HuH-7.5 (cell line): ENCODE measurements around the gene KLHL30.
"Not testable (repeated sequence)": the region's sequence is repeated elsewhere in the genome, so short reads cannot be mapped to it uniquely, and the experiment has no call there.

Experiments
- DNase-seq: peaks from one replicate; pipeline ENCODE4 v3.0.0; 2011; ENCODE audit warnings: low spot score

The KLHL30 gene

GRCh38 chr2:238101891-238102841, 36.3 kb upstream of the KLHL30 start:
- DNase-seq = no peak

GRCh38 chr2:238102865-238103264, 35.6 kb upstream of the KLHL30 start:
- DNase-seq = no peak

GRCh38 chr2:238103465-238104225, 34.8 kb upstream of the KLHL30 start:
- DNase-seq = no peak

GRCh38 chr2:238104226-238104690, 34.2 kb upstream of the KLHL30 start:
- no peak for DNase-seq

- no peak for DNase-seq
These were observed 33.6 kb upstream of the KLHL30 start for GRCh38 chr2:238104691-238105371.

GRCh38 chr2:238105506-238106338, 32.7 kb upstream of the KLHL30 start:
- DNase-seq = no peak

GRCh38 chr2:238106339-238106697, 32.1 kb upstream of the KLHL30 start:
- DNase-seq = no peak

- peak; percentile 80 for DNase-seq
These were observed 31.6 kb upstream of the KLHL30 start for GRCh38 chr2:238106698-238107524.

GRCh38 chr2:238107525-238108422, 30.7 kb upstream of the KLHL30 start:
- no peak for DNase-seq

GRCh38 chr2:238108423-238109183, 29.9 kb upstream of the KLHL30 start:
- DNase-seq = no peak

GRCh38 chr2:238113611-238114010, 24.9 kb upstream of the KLHL30 start:
- DNase-seq = no peak

- no peak for DNase-seq
These were observed 24.1 kb upstream of the KLHL30 start for GRCh38 chr2:238114331-238114841.

GRCh38 chr2:238114851-238115660, 23.4 kb upstream of the KLHL30 start:
- DNase-seq = no peak

GRCh38 chr2:238115709-238116108, 22.8 kb upstream of the KLHL30 start:
- not testable (repeated sequence) for DNase-seq

- DNase-seq = no peak
These were observed 21.9 kb upstream of the KLHL30 start for GRCh38 chr2:238116298-238117198.
